Putamen (tissue), 1 donor: ENCODE measurements around the gene SSTR1.

ENCODE experiments used
- DNase-seq: peaks from one replicate; pipeline ENCODE4 v3.0.0-alpha.2; 2016; ENCODE audit warnings: low spot score

The SSTR1 gene

DNA sequence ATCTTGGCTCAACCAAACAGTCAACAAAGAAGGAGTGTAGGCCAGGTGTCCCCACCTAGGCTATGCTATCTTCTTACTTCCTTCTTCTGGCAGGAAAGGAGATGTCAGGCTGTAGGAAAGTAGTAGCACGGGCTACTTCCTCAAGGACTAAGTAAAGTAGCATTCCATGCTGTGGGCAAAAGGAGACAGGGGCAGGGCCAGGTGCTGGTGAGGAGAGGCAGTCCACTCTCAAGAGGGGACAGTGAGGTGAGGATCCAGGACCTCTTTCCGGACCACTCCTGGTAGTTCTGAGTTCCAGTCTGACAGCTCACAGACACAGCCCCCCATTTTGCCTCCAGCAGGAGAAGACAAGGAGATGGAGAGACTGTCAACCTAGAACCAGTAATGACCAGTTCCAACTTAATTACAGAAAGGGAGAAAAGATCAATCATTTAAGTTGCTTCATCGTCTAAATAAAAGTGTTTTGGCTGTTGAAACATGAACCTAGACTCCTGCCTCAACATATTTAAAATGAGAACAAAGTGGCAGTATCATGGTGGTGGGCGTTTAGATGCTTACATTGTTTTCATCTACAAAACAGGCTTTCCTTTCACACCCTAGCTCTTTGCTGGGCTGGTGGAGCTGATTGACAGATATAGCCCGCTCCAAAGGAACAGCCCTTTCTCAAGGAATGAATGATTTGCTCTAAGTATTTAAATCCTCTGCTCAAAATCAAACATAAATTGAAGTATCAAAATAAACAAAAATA, 5.1 kb upstream of the SSTR1 start:
- DNase-seq: no peak

DNA sequence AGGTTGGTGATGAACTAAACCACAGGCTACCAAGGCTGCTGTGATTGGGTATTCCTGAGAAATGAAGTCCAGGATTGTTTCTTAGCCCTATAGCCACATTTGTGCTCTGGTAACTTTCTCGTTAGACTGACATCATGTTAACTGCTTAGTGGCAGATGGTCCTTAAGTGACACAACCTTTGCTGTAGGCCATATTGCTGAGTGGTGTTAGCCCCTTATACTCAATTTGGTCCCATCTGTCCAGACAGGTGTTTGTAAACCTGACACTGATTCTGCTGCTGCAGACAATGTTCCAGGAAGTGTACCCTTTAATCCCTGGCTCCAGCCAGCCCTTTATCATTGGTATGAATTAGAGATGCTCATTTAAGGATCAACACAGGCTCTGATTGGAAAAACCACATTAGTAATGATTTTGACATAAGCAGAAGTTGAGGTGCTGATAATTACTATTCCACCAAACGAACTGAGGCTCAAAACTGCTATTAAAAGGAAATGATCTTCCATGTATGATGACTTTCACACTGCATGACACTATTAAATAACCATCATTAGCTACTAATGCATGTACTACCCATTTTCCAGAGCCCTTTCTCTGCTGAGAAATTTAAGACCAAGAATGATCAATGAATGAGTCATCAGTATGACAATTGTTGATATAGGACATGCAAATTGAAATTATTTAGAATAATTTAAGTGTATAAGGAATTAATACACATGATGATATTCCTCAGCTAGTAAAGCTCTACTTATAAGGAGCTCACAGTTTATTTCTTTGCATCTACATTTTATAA, 3.6 kb upstream of the SSTR1 start:
- DNase-seq: no peak

DNA sequence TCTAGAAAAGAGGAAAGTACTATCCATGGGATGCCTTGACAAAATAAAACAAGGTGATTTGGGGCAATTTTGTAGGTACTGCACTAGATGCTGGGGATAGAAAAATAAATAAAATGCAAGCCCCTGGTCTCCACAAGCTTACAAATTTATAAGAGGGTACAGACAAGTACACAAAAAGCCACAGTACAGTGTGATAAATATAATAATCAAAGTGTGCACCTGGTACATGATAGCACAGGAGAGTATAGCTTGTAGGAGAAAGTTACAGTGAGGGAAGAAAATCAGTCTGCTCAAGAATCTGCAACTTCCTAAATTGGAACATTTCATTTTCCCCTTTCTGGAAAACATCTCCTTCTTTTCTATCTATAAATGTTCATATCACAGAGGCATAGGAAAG, 3.0 kb upstream of the SSTR1 start:
- no peak for DNase-seq

DNA sequence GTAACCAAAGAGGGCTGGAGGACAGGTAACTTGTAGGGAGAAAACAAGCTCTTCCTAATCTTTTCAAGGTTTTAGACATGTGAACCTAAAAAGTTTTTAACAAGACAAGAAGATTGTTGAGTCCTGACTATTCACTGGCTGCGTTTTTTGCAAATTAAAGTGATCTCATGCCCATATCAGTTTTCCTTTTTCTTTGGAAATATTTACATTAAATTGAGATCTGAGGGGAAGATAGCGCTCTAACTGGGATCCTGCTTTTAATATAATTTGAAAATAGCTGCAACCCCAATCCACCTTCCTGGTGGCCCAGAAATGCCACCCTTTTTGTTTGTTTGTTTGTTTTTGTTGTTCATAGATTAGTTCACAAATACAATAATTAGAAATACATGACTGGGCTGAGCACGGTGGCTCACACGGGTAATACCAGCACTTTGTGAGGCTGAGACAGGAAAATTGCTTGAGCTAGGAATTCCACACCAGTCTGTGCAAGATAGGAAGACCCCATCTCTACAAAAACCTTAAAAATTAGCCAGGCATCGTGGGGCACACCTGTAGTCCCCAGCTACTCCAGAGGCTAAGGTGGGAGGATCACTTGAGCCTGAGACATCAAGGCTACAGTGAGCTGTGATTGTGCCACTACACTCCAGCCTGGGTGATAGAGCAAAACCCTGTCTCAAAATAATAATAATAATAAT, 2.4 kb upstream of the SSTR1 start:
- DNase-seq: no peak

DNA sequence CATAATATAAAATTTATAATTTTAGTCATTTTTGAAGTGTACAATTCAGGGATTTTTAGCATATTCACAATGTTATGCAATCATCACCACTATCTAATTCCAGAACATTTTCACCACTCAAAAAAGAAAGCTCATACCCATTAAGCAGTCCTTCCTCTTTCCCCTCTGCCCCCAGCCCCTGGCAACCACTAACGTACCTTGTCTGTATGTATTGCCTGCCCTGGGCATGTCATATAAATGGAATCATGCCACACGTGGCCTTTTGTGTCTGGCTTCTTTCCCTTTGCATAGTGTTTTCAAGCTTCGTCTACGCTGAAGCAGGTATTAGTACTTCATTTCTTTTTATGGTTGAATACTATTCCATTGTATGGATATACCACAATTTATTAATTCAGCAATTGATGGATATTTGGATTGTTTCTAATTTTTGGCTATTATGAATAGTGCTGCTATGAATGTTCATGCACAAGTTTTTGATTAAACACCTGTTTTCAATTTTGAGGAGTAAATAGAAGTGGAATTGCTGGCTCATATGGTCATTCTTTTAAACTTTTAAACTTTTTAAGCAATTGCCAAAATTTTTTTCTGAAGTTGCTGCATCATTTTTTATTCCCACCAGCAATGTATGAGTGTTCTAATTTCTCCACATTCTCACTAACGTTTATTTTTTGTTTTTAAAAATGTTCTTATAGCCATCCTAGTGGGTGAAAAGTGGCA, 1.6 kb upstream of the SSTR1 start:
- no peak for DNase-seq

GRCh38 chr14:38206689-38207376, 871 bp upstream of the SSTR1 start:
- no peak for DNase-seq

- DNase-seq: no peak
Observed at GRCh38 chr14:38207377-38207735, 348 bp upstream of the SSTR1 start.

GRCh38 chr14:38208618-38209562, 1.2 kb downstream of the SSTR1 start:
- DNase-seq: no peak

- DNase-seq: no peak
Observed at GRCh38 chr14:38209572-38210557, 2.2 kb downstream of the SSTR1 start.

GRCh38 chr14:38210587-38211216, 3.0 kb downstream of the SSTR1 start:
- no peak for DNase-seq

GRCh38 chr14:38211255-38211735, 3.6 kb downstream of the SSTR1 start:
- DNase-seq: no peak

- DNase-seq: no peak
Observed at GRCh38 chr14:38212111-38212510, 4.4 kb downstream of the SSTR1 start.

DNA sequence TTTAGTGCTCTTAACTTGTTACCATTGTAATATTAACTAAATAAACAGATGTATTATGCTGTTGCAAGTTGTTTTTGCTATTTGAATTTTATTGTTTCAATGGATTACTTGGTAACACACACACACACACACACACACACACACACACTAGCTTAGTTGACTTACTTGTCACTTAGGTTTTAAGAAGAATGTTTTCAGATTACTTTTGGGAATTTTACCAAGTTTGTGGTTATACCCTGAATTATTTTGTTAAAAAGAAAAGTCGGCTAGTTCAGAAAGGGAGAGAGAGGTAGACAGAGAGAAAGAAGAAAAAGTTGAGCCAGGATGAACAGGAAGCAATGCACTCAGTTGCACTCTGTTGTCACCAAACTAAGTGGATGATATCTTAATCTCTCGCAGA, 5.3 kb downstream of the SSTR1 start:
- no peak for DNase-seq

DNA sequence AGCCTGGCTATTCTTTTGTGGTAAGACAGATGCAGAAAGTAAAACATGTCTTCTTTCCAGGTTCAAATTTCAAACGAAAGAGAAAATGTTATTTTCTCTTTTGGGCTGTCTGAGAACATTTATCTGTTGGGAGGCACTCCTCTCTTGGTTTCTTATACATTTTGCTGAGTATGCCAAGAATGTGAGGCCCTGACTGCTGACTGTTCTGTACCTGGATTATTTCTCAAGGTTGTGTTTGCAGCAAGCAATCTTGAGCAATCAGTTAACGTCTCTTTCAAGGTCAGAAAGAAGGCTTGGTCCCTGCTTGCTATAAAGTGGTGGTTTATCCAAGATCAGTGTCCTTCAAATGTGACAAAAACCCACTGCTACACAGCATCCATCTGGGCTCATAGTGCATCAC, 9.8 kb downstream of the SSTR1 start:
- DNase-seq: no peak

GRCh38 chr14:38221077-38221476, 13.4 kb downstream of the SSTR1 start:
- no peak for DNase-seq

DNA sequence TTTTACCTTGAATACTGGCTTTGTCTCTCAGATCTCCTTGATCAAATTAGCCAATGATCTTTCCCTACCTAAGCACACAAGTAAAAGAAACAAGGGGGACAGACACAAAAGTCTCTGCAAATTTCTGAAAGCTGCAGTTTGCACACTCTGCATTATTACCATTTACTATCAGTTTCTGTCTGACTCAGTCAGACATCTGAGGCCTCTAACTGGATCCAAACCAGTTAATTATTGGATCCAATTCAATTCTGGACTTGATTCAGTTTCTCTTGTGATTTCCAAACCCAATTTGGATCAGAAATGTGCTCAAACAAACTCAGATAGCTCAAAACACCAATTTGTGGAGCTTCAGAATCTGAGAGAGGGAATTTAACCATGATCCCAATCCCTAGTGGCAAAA, 16.6 kb downstream of the SSTR1 start:
- no peak for DNase-seq

DNA sequence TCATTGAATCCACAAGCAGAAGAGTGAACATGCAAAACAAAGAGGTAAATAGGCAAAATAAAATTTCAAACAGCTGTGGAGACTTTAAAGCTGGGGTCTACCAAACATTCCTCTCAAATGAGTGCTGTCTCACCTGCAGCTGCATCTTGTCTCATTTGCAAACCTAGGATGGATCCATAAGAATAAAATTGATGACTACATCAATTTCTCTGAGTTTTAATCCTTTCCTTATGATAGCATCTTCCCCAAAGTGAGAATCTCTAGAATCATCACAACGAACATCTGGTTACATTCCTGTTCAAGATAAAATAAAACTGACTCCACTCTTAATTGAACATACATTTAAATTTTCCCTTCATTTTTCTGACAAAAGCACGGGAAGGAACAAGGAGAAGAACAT, 18.2 kb downstream of the SSTR1 start:
- no peak for DNase-seq

- no peak for DNase-seq
Observed at GRCh38 chr14:38226366-38226765, 18.7 kb downstream of the SSTR1 start.

DNA sequence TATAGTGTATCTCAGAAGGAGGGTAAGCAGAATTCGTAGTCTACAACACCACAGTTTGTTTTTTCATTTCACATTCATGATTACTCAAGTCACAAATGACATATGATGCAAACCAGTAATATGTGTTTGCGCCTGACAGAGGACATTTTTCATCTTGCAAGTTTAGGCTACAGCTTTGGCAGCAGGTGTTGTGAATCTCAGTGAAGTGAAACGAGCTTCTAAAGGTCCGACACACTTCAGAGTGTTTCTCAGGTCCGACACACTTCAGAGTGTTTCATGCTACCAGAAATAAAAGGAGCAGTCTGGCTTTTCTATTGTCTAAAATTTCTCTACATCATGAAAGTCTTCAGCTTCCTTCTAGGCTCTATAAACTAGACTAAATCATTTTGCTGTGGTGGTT, 25.5 kb downstream of the SSTR1 start:
- no peak for DNase-seq
